ENCODE results near the gene IRX5.
A peak's percentile ranks its signal among the peaks of the same experiment; 100 is the strongest.

The IRX5 gene

DNA sequence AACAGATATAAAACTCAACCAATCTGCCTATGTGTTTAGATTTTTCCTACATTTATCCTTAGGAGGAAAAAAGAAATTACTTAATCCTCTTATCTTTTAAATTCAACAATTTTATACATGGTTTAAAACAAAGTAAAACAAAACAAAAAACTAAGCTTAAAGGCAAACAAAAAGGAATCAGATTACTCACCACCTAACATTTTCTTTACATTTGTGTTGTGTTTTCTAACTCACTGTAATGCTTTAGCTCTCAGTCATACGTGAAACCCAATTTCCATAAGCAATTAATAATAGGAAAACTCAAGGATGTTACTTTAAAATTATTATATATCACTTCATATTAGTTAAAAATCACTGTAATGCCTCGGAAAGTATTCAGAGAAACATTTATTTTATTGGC lies 6.7 kb upstream of the IRX5 start:
- no peak for DNase-seq (ENCODE audit: low read depth)

DNA sequence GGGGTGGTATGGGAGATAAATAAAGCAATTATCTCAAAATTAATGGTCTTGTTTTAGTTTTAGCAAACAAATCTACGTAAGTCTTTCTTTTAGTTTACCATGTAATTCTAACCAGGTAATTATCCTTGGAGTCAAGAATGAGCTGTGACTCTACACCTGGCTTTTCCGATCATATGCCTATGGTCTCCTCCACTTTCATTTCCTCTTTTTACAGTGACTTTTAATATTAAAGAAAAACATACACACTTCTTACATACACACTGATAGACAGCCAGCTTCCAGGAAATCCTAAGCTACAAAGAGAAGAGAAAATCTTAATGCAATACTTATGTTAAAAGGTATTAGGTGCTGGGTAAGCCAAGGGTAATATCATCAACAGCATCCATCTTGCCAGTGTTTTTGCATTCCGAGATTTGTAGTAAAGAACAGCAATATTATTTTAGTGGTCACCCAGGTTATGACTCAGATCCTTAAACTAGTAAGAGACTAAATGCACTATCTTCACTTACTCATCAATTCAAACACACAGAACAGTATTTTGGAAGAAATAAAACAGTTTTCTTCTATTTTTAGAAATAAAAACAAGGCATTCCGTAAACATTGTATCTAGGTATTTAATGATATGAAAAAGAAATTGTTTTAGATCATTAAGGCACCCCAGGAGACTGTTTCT lies 4.4 kb upstream of the IRX5 start:
- DNase-seq (ENCODE audit: low read depth) = no peak
- TF ChIP-seq, protein P1, sequence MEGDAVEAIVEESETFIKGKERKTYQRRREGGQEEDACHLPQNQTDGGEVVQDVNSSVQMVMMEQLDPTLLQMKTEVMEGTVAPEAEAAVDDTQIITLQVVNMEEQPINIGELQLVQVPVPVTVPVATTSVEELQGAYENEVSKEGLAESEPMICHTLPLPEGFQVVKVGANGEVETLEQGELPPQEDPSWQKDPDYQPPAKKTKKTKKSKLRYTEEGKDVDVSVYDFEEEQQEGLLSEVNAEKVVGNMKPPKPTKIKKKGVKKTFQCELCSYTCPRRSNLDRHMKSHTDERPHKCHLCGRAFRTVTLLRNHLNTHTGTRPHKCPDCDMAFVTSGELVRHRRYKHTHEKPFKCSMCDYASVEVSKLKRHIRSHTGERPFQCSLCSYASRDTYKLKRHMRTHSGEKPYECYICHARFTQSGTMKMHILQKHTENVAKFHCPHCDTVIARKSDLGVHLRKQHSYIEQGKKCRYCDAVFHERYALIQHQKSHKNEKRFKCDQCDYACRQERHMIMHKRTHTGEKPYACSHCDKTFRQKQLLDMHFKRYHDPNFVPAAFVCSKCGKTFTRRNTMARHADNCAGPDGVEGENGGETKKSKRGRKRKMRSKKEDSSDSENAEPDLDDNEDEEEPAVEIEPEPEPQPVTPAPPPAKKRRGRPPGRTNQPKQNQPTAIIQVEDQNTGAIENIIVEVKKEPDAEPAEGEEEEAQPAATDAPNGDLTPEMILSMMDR (IDR thresholded peaks at IDR 0.05; ENCODE audit: low read depth, low read length, missing control alignments) = no peak
- no peak overlapping the region for H3K4me3 ChIP-seq (ENCODE audit: low read depth, low read length)

More for the DNA sequence above, 6.7 kb upstream of the IRX5 start:
- TF ChIP-seq, protein P1 (IDR thresholded peaks at IDR 0.05; ENCODE audit: low read depth, low read length, missing control alignments) = no peak
- no peak overlapping the region for H3K4me3 ChIP-seq (ENCODE audit: low read depth, low read length)

DNA sequence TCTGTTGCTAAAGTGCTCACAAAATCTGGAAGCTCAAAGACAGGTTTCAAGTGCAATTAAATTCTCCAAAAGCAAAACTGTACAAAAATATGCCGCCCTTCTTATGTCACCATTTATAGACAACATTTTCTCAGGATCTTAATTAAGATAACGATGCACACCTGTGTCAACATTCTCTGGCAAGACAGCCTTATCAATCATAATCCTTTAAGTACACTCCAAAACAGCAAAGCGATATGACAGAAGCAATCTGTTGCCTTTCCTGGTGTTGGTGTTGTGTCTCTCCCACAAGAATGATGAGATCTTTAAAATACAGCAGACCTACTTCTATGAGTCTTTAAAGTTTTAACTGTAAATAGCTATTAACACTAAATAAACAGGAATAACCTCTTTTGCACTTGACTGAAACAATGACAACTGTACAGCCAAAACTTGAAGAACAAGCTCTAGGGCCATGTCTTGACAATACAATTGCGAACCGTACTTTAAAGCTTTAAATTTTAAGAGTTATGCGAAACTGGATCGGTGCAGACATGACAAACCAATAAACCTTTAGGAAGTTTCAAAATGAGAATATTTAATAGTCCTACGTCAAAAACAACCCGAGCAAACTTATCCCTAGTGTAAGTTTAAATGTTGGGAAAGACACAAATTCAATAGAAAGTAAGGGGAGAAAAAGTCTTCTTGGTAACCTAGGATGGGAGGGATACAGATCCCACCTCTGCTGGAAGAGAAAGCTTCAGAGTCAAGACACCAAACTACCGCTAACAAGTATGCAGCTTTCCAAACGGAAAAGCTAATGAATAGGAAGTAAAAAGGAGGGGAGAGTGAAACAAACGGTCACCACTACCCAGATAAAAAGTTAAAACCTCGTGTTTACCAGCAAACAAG lies 3.3 kb upstream of the IRX5 start:
- no peak for DNase-seq (ENCODE audit: low read depth)
- TF ChIP-seq, protein P1 (IDR thresholded peaks at IDR 0.05; ENCODE audit: low read depth, low read length, missing control alignments) = no peak
- H3K4me3 ChIP-seq (ENCODE audit: low read depth, low read length) = peak overlapping the region; percentile 68

DNA sequence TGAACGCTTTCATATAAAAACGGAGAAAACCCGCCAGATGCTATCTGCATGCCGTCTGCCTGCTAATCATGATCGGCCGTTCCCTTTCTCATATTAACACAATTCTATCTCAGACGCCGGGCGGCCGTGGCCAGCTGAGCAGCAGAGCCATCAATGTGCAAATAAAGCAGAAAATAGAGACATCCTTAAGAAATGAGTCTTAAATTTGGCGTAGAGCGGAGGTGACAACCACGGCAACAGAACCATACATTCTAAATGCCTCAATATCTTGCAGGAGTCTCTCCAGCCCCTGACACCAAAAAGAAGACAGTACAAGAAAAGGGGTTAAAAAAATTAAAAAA lies 2.7 kb upstream of the IRX5 start:
- DNase-seq (ENCODE audit: low read depth) = no peak
- TF ChIP-seq, protein P1 (IDR thresholded peaks at IDR 0.05; ENCODE audit: low read depth, low read length, missing control alignments) = no peak
- peak overlapping the region; percentile 68 for H3K4me3 ChIP-seq (ENCODE audit: low read depth, low read length)

DNA sequence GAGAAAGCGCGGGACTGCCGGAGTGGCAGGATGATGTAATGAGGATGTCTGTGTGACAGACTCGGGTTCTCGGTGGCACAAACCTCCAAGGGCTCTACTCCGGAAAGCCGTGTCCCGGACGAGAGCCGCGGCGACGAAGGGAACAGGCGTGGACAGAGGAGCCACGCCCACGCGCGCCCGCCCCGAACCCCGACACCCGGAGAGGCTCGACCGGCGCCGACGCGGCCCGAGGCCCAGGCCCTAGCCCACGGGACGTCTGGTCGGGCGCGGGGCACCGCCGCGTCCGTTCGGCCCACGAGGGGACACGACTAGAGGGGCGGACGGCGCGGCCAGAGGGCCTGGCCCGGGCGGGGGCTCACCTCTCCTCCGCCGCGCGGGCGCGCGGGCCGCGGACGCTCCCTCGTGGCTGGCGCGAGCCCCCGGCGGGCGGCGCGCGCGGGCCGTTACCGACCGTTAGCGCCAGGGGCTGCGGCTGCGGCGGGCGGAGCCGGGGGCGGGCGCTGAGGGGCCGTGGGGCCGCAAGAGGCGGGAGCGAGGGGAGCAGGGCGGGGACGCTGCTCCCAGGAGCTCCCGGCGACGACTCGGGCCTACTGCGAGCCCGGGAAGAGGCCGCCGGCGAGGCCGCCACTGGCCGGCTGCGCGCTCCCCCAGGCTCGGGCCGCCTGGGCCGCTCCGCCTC lies 2.1 kb upstream of the IRX5 start:
- TF ChIP-seq, protein P1 (IDR thresholded peaks at IDR 0.05; ENCODE audit: low read depth, low read length, missing control alignments) = no peak
- H3K4me3 ChIP-seq (ENCODE audit: low read depth, low read length) = peak overlapping the region; percentile 68
- DNase-seq (ENCODE audit: low read depth) = peak; percentile 21

DNA sequence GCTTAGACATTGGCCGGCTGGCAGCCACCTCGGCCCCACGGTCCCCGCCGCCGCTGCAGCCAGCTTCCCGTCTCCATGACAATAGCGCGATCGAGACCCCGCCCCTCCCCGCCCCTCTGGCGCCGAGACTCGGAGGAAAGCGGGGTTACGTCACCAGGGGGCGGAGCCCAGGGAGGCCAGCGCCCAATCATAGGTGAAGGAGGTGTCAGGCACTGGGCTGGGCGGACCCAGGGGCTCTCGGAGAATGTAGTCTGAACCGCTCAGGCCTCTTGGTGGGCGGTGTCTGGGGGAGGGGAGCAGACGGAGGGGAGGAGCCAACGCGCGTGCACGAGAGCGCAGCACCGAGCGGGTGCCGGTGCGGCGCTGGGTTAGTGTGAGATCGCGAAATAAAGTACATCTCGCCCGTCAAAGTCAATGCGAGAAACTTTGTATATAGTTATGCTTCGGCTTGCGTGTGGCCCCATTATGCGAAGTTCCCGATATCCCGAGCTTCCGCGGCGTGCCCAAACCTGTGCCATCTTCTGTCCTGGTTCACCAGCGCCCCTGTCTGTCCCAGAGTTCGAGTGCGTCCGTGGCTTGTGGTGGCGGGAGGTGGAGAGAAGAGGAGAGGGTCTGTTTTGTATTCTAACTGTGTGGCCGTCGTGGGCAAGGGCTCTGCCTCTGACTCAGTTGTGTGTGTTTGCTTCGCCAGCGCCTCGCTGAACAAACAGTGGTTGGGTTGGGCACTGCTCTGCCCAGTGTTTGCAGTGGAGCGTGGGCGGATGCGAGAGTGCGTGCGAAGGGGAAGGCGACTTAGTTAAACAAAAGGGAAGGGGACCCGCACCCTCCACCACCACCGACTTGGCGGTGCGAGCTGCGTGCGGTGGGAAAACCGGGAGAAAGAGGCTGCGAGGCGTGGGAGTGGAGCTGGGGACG lies 1.3 kb upstream of the IRX5 start:
- H3K4me3 ChIP-seq (ENCODE audit: low read depth, low read length) = peak overlapping the region; percentile 68
- DNase-seq (ENCODE audit: low read depth) = peak; percentile 88
- TF ChIP-seq, protein P1 (IDR thresholded peaks at IDR 0.05; ENCODE audit: low read depth, low read length, missing control alignments) = no peak
